HG02840 (cell line): ENCODE data around the gene SRP68.

ENCODE experiments used
- ATAC-seq: cut with Tn5 transposase; IDR thresholded peaks from one replicate; pipeline ENCODE4 v1.9.1; 2021; ENCODE audit warnings: mild to moderate bottlenecking, moderate library complexity, moderate number of reproducible peaks; ENCODE audit not compliant: unreplicated experiment, low FRiP score

Gene SRP68

DNA sequence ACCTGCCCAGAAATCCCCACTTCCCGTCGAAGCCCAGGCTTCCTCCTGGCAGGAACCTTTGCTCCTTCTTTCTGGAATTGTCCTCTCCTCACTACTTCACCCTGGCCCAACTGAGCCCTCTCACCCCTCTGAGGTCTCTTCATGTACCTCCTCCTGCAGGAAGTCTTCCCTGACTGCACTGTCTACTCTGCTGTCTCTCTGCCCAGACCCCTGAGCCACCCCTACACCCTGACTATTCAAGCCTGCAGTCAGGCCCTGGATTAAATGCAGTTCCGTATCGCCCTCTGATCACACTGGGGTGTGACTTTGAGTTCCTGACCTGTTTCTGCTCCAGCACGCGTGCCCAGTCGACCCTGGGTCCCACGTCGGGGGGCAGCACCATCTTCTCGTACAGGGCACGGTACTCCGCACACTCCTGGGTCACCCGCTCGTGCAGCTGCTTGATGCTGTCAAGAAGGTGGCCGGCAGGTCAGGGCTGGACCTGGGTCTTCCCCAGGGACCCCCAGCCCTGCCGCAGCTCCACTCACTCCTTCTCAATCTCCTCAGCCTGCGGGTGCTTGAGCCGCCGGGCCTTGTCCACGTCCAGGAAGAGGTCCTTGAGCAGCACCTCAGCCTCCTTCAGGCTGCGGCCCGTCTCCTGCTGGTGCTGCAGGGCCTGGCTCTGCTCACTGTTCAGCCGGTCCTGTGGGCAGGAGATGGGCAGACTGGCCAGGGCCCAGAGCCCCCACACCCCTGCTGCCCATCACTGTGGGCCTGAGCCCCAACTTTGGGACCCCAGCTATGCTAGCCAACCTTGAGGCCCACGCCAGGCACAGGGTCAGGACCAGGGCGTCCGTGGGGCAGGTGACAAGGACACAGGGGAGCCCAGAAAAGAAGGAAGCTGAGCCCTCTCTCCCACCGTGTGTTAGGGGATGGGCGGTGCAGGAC, 49.1 kb downstream of the SRP68 start:
- ATAC-seq = no peak

DNA sequence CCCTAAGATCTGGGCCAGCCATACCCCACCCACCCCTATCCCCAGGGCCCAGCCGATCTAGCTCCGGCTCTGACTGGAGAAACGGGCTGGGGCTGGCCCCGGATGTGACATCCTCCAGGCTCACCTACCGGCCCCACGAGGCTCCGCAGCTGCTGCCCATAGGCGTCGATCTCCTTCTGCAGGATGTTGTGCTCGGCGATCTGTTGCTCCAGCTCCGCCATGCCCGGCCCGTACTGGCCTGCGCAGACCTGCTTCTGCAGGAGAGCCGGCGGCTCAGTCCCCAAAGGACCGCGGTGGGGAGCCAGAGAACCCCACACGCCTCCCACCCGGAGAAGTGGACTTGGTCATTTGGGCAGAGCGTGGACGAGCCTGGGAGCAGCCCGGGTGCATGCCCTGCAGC, 50.0 kb downstream of the SRP68 start:
- no peak for ATAC-seq

DNA sequence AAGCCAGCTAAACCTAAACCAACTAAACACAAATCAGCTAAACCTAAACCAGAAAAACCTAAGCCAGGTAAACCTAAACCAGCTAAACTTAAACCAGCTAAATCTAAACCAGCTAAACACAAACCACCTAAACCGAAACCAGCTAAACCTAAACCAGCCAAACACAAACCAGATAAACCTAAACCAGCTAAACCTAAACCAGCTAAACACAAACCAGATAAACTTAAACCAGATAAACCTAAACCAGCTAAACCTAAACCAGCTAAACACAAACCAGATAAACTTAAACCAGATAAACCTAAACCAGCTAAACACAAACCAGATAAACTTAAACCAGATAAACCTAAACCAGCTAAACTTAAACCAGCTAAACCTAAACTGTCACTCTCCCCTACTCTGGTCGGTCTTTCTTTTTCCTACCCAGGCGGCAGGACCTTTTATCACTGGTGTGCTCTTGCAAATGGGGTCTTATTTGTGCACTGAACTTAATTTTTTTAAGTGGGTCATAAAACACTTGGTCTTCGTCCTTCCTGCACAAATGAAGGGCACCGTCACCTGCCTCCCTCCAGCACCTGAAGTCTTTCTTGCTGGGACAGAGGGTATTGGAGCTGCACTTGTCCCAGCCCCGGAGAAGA, 52.4 kb downstream of the SRP68 start:
- no peak for ATAC-seq

DNA sequence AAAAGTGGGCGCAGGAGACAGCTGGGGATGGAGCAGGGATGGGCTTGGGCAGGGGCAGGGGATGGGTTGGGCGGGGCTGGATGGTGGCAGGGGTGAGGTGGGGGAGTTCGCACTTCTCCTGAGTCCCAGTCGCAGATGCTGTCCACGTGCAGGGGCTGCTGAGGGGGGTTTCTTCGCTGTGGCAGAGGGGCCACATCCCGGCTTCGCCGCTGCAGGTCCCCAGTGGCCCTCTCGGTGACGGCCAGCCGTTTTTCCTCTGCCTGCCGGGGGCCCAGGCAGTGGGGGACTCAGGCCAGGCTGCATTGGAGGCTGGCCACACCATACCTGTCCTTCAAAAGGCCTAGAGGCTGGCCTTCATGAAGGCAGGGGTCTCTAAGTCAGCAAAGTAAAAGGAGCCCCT, 53.5 kb downstream of the SRP68 start:
- ATAC-seq = no peak

DNA sequence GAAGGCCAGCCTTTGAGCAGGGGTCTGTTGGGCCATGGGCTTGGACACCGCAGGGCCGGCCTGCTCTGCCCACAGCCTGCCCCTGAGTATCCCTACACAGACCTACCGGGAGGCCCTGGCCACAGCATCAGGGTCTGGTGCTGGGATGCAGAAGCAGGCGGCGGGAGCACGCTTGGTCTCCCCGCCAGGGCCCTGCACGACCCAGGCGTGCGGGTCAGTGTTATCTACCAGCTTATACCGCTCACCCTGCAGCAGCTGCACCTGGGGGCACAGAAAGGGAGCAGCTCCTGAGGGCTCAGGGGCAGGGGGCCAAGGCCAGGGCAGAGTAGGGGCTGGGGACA, 54.0 kb downstream of the SRP68 start:
- no peak for ATAC-seq

DNA sequence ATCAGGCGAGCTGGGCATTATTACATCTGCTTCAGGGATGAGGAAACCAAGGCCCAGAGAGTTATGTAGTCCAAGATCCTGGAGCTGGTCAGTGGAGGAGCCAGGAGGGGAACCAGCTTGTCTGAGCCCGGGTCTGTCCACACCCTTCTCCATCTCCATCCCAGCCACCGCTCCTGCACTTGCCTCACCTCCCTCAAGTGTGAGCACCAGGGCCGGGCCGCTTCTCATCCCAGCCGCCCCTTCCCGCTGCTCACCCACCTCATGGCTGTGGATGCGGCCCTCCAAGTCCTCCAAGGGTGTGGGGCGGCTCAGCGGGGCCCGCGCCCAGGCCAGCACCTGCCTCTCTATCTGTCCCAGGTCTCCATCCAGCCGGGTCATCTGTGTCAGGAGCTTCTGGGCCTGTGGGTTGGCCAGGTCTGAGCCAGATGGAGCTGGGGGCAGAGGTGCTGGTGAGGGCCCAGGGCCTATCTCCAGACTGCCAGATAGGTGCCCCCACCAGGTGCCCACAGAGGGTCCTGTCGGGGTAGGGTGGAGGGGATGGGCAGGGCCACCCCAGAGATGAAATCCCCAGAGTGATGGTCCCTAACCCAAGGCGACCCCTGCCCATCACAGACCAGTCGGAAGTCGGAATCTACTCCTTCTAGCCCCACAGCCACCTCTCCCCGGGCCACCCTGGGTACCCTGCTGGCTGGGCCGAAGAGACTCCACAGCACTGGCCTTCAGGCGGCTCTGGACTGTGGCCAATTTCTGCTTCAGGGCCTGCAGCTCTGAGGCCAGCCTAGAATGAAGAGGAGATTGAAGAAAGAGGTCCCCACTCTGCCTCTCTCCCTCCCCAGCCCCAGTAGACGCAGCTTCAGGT, 54.6 kb downstream of the SRP68 start:
- no peak for ATAC-seq

DNA sequence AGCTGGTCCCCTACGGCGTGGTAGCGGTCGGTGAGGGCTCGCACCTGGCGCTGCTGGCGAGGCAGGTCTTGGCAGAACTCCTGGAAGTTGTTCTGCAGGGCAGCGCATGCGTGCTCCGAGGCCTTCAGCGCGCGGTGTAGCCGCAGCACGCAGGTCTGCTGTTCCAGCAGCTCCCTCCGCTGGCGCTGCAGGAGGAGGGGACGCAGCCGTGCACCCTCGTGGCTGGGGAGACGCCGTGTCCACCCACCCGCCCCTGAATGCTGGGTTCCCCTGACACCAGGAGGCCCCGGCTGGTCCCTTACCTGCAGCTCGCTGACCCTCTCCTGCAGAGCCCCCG, 57.4 kb downstream of the SRP68 start:
- ATAC-seq = no peak

DNA sequence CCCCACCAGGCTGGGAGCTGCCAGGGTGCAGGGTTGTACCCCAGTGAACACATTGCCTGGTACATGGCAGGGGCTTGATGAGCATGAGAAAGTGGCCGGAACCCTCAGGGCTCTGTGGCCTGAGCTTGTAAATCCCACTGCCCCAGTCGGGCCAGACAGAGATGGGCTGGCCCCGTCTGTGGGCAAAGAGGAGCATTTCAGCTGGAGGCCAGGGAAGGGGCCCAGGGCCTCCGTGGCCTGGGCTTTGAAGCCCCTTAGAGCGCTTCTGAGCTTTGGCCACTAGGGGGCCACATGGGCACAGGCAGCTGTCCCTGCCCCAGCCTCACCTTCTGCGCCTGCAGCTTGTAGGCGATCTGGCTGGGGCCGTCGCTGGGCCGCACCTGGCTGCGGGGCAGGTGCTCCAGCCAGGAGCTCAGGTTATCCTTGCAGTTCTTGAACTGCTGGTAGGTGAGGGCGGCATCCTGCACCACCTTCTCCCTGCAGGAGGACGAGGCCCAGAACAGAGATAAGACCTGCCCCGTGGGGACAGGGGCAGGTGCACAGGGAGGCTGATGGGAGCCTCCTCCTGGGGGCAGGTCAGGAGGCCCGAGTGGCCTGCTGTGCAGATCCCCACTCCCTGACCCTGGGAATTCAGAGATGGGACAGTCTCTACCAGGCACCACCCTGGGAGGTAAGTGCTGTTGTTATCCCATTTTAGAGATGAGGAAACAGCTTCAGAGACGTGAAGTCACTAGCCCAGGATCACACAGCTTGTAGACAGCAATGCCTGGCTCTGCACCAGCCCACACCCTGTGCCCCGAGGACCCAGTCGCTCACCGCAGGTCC, 58.0 kb downstream of the SRP68 start:
- ATAC-seq = no peak

DNA sequence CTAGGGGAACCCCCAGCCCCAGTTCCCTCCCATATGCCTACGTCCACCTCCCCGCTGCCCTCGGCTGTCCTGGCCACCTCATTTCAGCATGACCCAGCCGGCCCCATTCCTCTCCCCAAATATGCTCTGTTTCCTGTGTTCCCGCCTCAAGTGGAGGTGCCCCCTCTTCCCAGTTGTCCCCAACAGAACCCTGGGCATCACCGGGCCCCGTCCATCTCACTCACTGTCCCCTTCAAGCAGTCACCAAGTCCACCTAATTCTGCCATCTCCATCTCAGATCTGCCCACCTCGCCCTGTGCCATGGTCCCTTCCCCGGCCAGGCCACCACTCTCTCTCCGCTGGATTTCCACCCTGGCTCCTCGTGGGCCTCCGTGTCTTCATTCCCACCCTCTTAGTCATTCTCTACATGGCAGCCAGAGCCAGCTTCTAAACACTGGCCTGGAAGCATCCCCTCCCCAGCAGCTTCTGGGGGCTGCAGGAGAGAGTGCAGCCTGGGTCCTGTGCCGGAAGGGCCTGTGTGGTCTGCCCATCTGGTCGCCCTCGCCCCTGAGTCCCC, 58.9 kb downstream of the SRP68 start:
- ATAC-seq = no peak

DNA sequence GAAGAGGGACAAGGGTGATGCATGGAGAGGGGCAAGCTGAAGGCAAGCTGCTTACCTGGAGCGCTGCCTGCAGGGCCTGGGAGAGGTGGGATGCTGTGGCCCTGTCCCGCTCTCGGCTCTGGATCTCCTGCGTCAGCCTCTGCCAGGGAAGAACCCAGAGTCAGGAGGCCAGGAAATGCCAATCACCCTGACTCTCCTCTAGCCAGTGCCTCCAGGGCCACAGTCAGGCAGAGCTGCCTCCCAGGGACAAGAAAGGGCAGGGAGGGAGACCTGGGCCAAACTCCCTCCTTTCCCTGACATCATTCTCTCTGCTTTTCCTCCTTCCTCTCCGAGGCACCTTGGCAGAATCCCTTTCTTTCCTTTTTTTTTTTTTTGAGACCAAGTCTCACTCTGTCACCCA, 60.4 kb downstream of the SRP68 start:
- no peak for ATAC-seq

DNA sequence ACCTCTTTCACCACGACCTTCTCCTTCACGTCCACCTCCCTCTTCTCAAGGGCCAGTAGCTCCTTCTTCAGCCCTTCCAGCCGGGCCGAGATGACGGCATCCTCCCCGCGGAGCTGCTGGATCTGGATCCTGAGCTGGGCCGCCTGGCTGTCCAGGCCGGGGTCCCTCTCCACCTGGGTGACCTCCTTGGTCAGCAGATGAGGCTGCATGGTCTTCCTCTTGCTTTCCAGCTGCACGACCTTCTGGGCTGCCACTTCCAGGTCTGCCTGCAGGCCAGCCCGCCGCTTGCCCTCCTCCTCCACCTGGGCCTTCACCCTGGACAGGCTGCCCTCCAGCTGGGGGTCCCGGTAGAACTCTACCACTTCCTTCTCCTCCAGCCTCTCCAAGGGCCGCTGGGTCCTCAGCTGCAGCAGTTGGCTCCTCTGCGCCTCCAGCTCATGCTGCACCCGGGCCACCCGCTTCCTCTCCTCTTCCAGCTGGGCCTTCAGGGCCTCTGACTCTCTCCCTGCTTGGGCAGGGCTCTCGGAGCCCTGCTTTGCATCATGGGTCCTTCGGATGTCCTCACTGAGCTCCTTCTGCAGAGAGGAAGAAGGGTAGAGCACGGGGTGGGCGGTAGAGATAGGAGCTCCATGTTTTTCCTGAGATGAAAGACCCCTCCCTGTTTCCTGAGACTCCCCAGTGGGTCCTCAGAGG, 62.2 kb downstream of the SRP68 start:
- ATAC-seq = no peak

DNA sequence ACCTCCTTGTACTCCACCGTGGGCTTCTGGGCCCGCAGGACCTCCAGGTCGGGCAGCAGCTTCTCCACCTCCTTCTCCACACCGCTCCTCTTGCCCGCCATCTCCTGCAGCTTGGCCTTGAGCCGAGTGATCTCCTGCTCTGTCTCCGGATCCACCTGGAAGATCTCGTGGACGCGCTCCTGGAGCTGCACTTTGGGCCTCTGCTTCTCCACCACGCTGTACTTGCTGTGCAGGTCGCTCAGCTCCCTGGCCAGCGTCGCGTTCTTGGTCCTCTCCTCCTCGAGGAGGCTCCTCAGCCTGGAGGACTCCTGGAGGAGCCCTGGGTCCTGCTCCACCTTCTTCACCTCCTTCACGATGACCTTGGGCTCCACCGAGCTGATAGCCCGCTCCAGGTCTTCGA, 62.9 kb downstream of the SRP68 start:
- ATAC-seq = no peak

DNA sequence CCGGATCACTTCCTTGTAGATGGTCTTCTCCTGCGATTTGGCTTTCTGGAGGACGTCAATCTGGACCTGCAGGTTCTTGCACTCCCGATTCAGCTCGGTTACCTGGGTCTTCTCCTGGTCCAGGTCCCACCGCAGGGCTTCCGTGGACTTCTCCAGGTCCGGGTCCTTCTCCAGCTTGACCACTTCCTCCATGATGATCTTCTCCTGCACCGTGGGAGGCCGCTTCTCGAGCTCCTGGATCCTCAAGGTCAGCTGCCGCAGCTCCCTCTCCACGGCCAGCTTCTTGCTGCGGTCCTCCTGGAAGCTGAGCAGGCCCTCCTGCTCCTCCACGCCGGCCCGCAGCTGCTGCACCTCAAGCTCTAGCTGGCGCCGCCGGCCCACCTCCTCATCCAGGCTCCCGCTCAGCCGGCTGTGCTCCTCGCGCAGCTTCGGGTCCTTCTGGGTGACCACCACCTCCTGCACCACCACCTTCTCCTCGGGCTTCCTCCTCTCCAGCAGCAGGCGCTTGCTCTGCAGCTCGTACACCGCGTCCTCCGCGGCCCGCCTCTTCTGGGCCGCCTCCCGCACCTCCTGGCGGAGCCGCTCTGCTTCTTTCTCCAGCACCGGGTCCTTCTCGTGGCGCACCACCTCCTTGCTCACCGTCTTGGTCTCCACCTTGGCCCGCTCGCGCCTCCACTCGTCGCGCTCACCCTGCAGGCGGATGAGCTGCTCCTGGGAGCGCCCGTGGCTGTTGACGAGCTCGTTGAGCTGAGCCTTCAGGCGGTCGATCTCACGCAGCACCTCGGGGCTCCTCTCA, 63.5 kb downstream of the SRP68 start:
- ATAC-seq = no peak

DNA sequence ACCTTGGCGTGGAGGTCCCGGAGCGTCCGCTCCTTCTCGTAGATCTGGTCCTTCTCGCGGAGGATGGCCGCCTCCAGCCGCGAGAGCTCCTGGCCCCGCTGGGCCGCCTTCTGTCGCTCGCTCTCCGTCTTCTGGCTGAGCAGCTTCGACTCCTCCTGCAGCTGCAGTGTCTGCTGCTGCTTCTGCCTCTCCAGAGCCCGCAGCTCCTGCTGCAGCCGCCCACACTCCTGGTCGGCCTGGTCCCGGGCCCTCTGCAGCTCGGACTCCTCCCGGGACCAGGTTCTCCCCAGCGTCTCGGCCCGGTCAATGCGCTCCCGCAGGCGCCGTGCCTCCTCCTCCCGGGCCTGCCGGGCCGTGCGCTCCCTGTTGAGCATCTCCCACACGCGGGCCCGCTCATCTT, 64.1 kb downstream of the SRP68 start:
- ATAC-seq = no peak

DNA sequence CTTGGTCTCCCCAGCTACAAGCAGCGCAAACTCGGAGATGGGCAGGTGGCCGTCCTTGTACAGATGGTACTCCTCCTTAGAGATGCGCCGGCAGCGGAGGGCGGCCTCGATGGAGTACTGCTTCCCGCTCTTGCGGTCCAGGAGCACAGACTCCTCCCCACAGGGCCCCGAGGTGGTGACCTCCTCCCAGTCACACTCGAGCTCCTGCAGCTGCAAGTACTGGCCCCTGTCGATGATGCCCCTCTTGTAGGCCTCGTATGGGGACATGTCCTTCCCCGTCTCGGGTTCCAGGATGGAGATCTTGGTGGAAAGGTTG, 64.5 kb downstream of the SRP68 start:
- no peak for ATAC-seq

DNA sequence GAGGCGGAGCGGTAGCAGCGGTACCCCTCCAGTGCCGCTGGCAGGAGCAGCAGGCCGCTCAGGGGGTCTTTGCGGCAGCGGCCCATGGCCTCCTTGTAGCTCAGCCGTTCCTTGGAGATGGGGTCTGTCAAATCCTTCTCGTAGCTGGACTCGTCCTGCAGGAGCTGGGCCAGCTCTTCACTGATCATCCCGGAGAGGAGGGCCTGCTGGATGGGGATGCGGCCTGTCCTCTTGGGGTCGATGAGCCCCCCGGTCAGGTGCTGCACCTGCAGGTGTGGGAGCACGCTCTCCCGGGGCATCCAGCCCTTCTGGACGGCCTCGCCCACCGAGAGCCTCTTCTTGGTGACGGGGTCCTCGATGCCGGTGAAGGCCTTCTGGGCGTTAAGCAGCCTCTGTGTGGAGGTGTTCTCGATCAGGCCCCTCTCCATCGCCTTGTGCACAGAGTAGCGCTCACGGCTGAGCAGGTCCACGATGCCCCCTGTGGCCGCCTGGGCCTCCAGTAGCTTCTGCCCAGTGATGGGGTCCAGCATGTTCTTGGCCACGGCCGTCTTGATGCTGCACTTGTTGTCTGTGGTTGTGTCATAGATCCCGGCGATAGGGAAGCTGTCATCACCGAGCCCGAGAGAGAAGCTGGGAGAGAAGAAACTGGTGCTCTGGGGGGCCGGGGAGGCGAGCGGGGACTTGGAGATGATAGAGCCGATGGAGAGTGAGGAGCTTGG, 65.0 kb downstream of the SRP68 start:
- no peak for ATAC-seq

DNA sequence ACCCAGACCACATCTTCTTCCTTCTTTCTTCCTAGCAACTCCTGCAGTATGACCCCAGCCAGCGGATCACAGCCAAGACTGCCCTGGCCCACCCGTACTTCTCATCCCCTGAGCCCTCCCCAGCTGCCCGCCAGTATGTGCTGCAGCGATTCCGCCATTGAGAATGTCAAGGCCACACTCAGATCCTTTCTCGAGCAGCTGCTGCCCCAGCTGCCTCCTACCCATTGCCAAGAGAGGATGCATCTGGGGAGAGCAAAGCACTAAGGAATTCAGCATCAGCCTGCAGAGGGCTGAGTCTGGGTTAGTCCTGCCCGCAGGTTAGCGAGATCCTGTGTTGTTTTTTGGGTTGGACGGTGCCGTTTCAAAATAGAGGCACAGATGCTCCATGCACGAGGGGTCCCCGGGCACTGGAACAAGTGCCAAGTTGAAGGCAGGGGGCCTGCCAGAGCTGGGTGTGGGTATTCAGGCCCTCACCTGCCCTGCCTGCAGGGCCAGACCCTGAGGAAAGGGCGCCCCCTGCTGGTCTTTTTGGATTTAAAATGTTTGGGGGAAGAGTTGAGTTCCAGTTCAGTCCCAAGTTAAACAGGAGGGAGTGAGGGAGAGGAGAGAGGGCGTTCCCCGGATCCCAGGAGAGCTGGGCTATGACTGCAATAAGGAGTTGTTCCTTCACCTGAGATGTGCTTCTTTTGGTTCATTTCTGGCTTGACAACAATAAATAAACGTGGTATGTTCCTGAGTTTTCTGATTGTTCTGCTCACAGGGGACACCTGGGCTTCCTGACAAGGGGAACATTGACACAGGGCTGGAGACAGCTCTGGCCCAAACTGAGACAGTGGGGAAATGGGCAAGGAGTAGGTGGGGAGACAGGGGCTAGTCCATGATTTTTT, 66.8 kb downstream of the SRP68 start:
- ATAC-seq = no peak
